ENCODE data around the gene ITK.
A peak's percentile ranks its signal among the peaks of the same experiment; 100 is the strongest.

Gene ITK

DNA sequence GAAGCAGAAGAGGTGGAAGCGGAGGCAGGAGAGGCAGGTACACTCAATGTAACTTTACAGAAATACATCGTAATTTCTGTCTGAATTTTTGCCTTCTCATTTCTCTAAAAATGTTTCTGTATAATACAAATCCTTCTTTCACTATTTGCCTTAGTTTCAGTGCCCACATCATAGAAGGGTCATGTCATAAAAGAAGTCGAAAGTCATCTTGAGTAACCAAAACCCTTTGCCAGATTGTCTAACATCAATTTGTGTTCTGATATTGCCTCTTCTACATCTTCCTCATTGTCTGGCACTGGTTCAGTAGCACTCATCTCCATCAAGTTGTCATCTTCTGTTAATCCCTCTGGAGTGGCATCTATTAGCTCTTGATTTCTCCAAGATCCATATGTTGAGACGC lies 79.1 kb downstream of the ITK start:
- POLR2A ChIA-PET: no interaction called here
- no peak for DNase-seq (ENCODE audit: extremely low spot score)
- TF ChIP-seq, protein P1, sequence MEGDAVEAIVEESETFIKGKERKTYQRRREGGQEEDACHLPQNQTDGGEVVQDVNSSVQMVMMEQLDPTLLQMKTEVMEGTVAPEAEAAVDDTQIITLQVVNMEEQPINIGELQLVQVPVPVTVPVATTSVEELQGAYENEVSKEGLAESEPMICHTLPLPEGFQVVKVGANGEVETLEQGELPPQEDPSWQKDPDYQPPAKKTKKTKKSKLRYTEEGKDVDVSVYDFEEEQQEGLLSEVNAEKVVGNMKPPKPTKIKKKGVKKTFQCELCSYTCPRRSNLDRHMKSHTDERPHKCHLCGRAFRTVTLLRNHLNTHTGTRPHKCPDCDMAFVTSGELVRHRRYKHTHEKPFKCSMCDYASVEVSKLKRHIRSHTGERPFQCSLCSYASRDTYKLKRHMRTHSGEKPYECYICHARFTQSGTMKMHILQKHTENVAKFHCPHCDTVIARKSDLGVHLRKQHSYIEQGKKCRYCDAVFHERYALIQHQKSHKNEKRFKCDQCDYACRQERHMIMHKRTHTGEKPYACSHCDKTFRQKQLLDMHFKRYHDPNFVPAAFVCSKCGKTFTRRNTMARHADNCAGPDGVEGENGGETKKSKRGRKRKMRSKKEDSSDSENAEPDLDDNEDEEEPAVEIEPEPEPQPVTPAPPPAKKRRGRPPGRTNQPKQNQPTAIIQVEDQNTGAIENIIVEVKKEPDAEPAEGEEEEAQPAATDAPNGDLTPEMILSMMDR (IDR thresholded peaks at IDR 0.05; ENCODE audit: control extremely low read depth, extremely low read depth, low read depth, missing control alignments): no peak
- CTCF ChIA-PET: interaction anchor here (1.7 to 2.3 kb wide), 3 partner anchors 48 to 111 kb away, joined by 4 to 7 read pairs (median 6); no protein-coding TSS in a partner anchor

- ChIA-PET CTCF (interaction anchor here (1.7 to 7.4 kb wide), 4 partner anchors 8 to 114 kb away, joined by 5 to 101 read pairs (median 6); no protein-coding TSS in a partner anchor), POLR2A (interaction anchor here (0.8 kb wide), 1 partner anchor 10 kb away, joined by 3 read pairs; no protein-coding TSS in a partner anchor)
- DNase-seq (ENCODE audit: extremely low spot score): no peak
- TF ChIP-seq, protein P1 (IDR thresholded peaks at IDR 0.05; ENCODE audit: control extremely low read depth, extremely low read depth, low read depth, missing control alignments): no peak
Observed at GRCh38 chr5:157263496-157264090, 83.0 kb downstream of the ITK start.

DNA sequence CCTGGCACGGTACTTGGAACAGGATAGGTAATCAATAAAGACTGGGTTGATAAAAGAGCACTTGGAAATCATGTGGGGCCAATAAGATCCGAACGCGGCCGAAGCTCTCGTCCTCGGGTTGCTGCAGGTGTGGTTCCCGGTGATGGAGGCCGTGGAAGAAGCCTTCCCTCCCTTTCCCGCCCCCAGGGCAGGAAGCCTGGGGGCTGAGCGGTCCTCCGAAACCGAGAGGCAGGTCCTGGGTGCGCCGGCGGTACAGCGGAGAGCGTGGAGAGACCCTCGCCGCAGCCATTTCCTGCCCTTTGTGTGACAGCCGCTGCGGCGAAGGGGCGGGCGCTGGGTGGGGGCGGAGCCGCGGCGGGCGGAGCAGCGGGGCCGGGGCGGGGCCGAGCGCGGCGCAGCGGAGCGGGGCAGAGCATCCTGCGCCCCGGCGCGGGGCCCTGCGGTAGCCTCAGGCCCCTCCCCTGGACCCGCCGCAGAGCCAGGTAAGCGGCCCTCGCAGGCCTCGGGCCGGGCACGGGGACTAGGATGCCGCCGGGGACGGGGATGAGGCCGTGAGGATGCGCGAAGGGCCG lies 85.2 kb downstream of the ITK start, which contains the start of gene CYFIP2:
TSS of gene CYFIP2 (plus strand) at position 410 of the 572 bp plus-strand sequence. CDS start 19,239 bp downstream, outside the sequence.
- ChIA-PET POLR2A (no interaction called here), CTCF (interaction anchor here (1.1 to 7.4 kb wide), 3 partner anchors 11 to 48 kb away, joined by 3 to 101 read pairs (median 7); no protein-coding TSS in a partner anchor)
- TF ChIP-seq, protein P1 (IDR thresholded peaks at IDR 0.05; ENCODE audit: control extremely low read depth, extremely low read depth, low read depth, missing control alignments): no peak
- DNase-seq (ENCODE audit: extremely low spot score): peak; percentile 91

GRCh38 chr5:157266286-157267007 lies 85.8 kb downstream of the ITK start:
- ChIA-PET POLR2A (no interaction called here), CTCF (interaction anchor here (1.0 to 7.4 kb wide), 4 partner anchors 11 to 49 kb away, joined by 3 to 101 read pairs (median 5); no protein-coding TSS in a partner anchor)
- TF ChIP-seq, protein P1 (IDR thresholded peaks at IDR 0.05; ENCODE audit: control extremely low read depth, extremely low read depth, low read depth, missing control alignments): peak; percentile 29
- DNase-seq (ENCODE audit: extremely low spot score): peak; percentile 61

DNA sequence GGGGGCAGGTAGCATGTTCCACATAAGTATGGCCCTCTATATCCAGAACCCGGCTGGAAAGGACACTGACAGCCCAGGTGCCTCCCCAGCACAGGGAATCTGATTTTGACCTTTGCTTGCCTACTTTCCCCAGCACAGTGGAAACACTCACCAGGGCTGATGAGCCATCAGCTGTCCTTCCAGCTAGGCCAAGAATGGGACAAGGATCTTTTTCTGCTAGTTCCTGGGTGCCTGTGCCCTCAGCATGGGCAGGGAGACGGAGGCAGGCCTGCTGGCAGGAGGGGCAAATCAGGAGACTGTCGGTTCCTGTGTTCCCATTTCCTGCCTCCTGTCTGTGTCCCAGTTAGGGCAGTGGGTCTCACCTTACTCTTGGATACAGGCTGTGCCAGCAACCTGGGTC lies 86.4 kb downstream of the ITK start:
- TF ChIP-seq, protein P1 (IDR thresholded peaks at IDR 0.05; ENCODE audit: control extremely low read depth, extremely low read depth, low read depth, missing control alignments): no peak
- ChIA-PET CTCF (interaction anchor here (1.0 to 7.4 kb wide), 7 partner anchors 12 to 61 kb away, joined by 3 to 101 read pairs (median 5); no protein-coding TSS in a partner anchor), POLR2A (no interaction called here)
- no peak for DNase-seq (ENCODE audit: extremely low spot score)

- POLR2A ChIA-PET: no interaction called here
- TF ChIP-seq, protein P1 (IDR thresholded peaks at IDR 0.05; ENCODE audit: control extremely low read depth, extremely low read depth, low read depth, missing control alignments): no peak
- CTCF ChIA-PET: interaction anchor here (1.0 to 7.4 kb wide), 6 partner anchors 13 to 119 kb away, joined by 3 to 101 read pairs (median 4); no protein-coding TSS in a partner anchor
- DNase-seq (ENCODE audit: extremely low spot score): no peak
Observed at GRCh38 chr5:157267761-157268480, 87.3 kb downstream of the ITK start.
